GM21360 (cell line): ENCODE results near the gene PLSCR3.

ENCODE experiments used
- ATAC-seq: cut with Tn5 transposase; IDR thresholded peaks from one replicate; pipeline ENCODE4 v1.9.1; 2021; ENCODE audit warnings: mild to moderate bottlenecking, moderate library complexity; ENCODE audit not compliant: unreplicated experiment

The PLSCR3 gene

GRCh38 chr17:7394452-7395191, at the start of gene PLSCR3:
Gene PLSCR3 (minus strand): TSS chr17:7394525. CDS start chr17:7394110, 415 bp downstream.
- peak; percentile 51 for ATAC-seq

GRCh38 chr17:7443499-7444485, 49.5 kb upstream of the PLSCR3 start:
- no peak for ATAC-seq

- ATAC-seq: no peak
These were observed 47.8 kb upstream of the PLSCR3 start for GRCh38 chr17:7442142-7442541.

GRCh38 chr17:7441266-7441665, 46.9 kb upstream of the PLSCR3 start:
- no peak for ATAC-seq

GRCh38 chr17:7440834-7441195, 46.5 kb upstream of the PLSCR3 start:
- ATAC-seq: no peak

GRCh38 chr17:7440113-7440833, 45.9 kb upstream of the PLSCR3 start:
- ATAC-seq: no peak

- ATAC-seq: no peak
These were observed 45.3 kb upstream of the PLSCR3 start, which contains the start of gene FGF11 for GRCh38 chr17:7439462-7440112. Gene FGF11 (plus strand): TSS chr17:7439512. CDS start chr17:7439621, 109 bp downstream.

- no peak for ATAC-seq
These were observed 44.5 kb upstream of the PLSCR3 start for GRCh38 chr17:7438656-7439460.

GRCh38 chr17:7437950-7438614, 43.8 kb upstream of the PLSCR3 start:
- no peak for ATAC-seq

GRCh38 chr17:7437369-7437863, 43.1 kb upstream of the PLSCR3 start:
- ATAC-seq: no peak

- ATAC-seq: no peak
These were observed 42.4 kb upstream of the PLSCR3 start for GRCh38 chr17:7436556-7437368.

- ATAC-seq: no peak
These were observed 41.6 kb upstream of the PLSCR3 start for GRCh38 chr17:7435676-7436555.

- ATAC-seq: no peak
These were observed 38.0 kb upstream of the PLSCR3 start for GRCh38 chr17:7432296-7432695.

GRCh38 chr17:7431231-7431630, 36.9 kb upstream of the PLSCR3 start:
- no peak for ATAC-seq

- ATAC-seq: no peak
These were observed 35.4 kb upstream of the PLSCR3 start for GRCh38 chr17:7429722-7430121.

- ATAC-seq: no peak
These were observed 34.2 kb upstream of the PLSCR3 start, which contains the start of gene SPEM3 for GRCh38 chr17:7428557-7428956. Gene SPEM3 (plus strand): TSS chr17:7428857. CDS start chr17:7428903, 46 bp downstream.

GRCh38 chr17:7427549-7427948, 33.2 kb upstream of the PLSCR3 start:
- no peak for ATAC-seq
